Central memory CD8-positive, alpha-beta T cell (primary cell): ENCODE results near the gene SIGLEC8.
"Not testable (repeated sequence)": the region's sequence is repeated elsewhere in the genome, so short reads cannot be mapped to it uniquely, and the experiment has no call there.

Source experiments
- ATAC-seq: fragments of 150-1000 bp; cut with Tn5 transposase; replicated peaks from 2 replicates; pipeline ENCODE4 v1.10.0; 2022; ENCODE audit warnings: mild to moderate bottlenecking, moderate FRiP score, moderate number of reproducible peaks; ENCODE audit not compliant: poor library complexity, severe bottlenecking; ENCODE audit errors: extremely low read depth
- DNase-seq, 2 donors: peaks; one replicate each; pipeline ENCODE4 v3.0.0; 2021; ENCODE audit warnings: low spot score in 2 of 2
- H3K27ac Mint-ChIP-seq: one replicate; pipeline ENCODE4 v1.8.0; 2022; ENCODE audit warnings: low read depth, mild to moderate bottlenecking, moderate library complexity, mixed read lengths
- H3K27me3 Mint-ChIP-seq: one replicate; pipeline ENCODE4 v1.8.0; 2022; ENCODE audit warnings: mixed read lengths
- H3K36me3 Mint-ChIP-seq: one replicate; pipeline ENCODE4 v1.8.0; 2022; ENCODE audit warnings: mild to moderate bottlenecking, moderate library complexity, mixed read lengths; ENCODE audit not compliant: insufficient read depth
- H3K4me1 Mint-ChIP-seq: one replicate; pipeline ENCODE4 v1.8.0; 2022; ENCODE audit warnings: mixed read lengths
- H3K4me3 Mint-ChIP-seq: one replicate; pipeline ENCODE4 v1.8.0; 2022; ENCODE audit warnings: mild to moderate bottlenecking, moderate library complexity, mixed read lengths
- H3K9me3 Mint-ChIP-seq: one replicate; pipeline ENCODE4 v1.8.0; 2022; ENCODE audit warnings: mixed read lengths

The SIGLEC8 gene

GRCh38 chr19:51427201-51427600, 31.1 kb downstream of the SIGLEC8 start:
- Mint-ChIP-seq H3K27me3 (peaks cover 34% of the 10 kb centered on the region), H3K4me3 (no peak overlapping the region), H3K9me3 (no peaks in the 10 kb centered on the region), H3K36me3 (no peaks in the 10 kb centered on the region), H3K27ac (no peak overlapping the region), H3K4me1 (no peaks in the 10 kb centered on the region)
- ATAC-seq: no peak
- no peak for DNase-seq

DNA sequence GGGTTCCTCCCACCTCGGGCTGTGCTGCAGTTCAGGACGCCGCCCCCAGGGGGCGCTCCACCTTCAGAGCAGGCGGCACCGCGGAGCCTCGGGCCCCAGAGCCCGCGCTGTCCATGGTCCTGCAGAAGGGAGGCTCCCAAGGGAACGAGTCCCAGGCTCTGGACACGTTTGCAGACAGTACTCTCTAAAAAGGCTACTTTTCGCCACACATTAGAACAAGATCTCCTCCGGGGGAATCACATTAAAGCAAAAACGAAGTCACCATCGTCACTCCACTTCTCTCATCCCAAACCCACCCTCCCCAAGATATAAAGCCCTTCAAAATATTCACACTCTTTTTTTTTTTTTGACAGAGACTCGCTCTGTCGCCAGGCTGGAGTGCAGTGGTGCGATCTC, 36.2 kb downstream of the SIGLEC8 start:
- DNase-seq (peak; percentile 68 to 87), ATAC-seq (peak; percentile 50)
- peaks cover 5% of the 10 kb centered on the region for H3K36me3 Mint-ChIP-seq
- H3K9me3 Mint-ChIP-seq: no peaks in the 10 kb centered on the region
- peak overlapping the region; percentile 51 for H3K27ac Mint-ChIP-seq
- peaks cover 54% of the 10 kb centered on the region for H3K27me3 Mint-ChIP-seq
- H3K4me3 Mint-ChIP-seq: no peak overlapping the region
- H3K4me1 Mint-ChIP-seq: peaks cover 4% of the 10 kb centered on the region

- no peak overlapping the region for H3K4me3 Mint-ChIP-seq
- peaks cover 5% of the 10 kb centered on the region for H3K36me3 Mint-ChIP-seq
- peaks cover 53% of the 10 kb centered on the region for H3K27me3 Mint-ChIP-seq
- peak overlapping the region; percentile 51 for H3K27ac Mint-ChIP-seq
- ATAC-seq (no peak), DNase-seq (no peak)
- no peaks in the 10 kb centered on the region for H3K9me3 Mint-ChIP-seq
- peaks cover 6% of the 10 kb centered on the region for H3K4me1 Mint-ChIP-seq
Measured at GRCh38 chr19:51421229-51422052, 36.8 kb downstream of the SIGLEC8 start.

GRCh38 chr19:51420511-51420910, 37.7 kb downstream of the SIGLEC8 start:
- H3K4me3 Mint-ChIP-seq, H3K9me3 Mint-ChIP-seq, ATAC-seq, H3K27ac Mint-ChIP-seq, H3K4me1 Mint-ChIP-seq, H3K36me3 Mint-ChIP-seq, DNase-seq: not testable (repeated sequence)
- H3K27me3 Mint-ChIP-seq: peaks cover 44% of the 10 kb centered on the region

DNA sequence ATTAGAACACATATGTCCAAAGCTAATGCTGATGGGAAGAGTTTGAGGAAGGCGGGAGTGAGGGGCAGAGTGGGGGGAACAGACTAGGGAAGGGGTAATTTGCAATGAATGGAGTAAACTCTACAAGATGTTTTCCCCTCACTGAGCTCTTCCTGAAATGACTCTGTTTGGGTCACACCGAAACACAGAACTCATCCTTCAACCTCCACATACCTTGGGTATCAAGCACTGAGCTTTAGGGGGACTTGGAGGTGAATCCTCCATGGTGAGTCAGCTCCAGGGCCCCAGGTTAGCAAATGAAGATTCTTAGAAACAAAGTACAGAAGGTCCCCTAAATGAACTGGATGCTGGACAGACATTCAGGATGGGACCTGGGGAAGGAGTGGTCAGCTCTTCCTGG, 39.5 kb downstream of the SIGLEC8 start:
- peaks cover 40% of the 10 kb centered on the region for H3K27me3 Mint-ChIP-seq
- no peaks in the 10 kb centered on the region for H3K9me3 Mint-ChIP-seq
- no peak overlapping the region for H3K4me3 Mint-ChIP-seq
- ATAC-seq: no peak
- H3K36me3 Mint-ChIP-seq: peaks cover 5% of the 10 kb centered on the region
- no peak for DNase-seq
- no peak overlapping the region for H3K27ac Mint-ChIP-seq
- peaks cover 6% of the 10 kb centered on the region for H3K4me1 Mint-ChIP-seq

GRCh38 chr19:51417810-51418157, 40.5 kb downstream of the SIGLEC8 start:
- H3K9me3 Mint-ChIP-seq: no peaks in the 10 kb centered on the region
- ATAC-seq: no peak
- DNase-seq: no peak
- H3K27ac Mint-ChIP-seq: no peak overlapping the region
- peaks cover 30% of the 10 kb centered on the region for H3K27me3 Mint-ChIP-seq
- H3K36me3 Mint-ChIP-seq: peaks cover 7% of the 10 kb centered on the region
- peaks cover 6% of the 10 kb centered on the region for H3K4me1 Mint-ChIP-seq
- H3K4me3 Mint-ChIP-seq: no peak overlapping the region

DNA sequence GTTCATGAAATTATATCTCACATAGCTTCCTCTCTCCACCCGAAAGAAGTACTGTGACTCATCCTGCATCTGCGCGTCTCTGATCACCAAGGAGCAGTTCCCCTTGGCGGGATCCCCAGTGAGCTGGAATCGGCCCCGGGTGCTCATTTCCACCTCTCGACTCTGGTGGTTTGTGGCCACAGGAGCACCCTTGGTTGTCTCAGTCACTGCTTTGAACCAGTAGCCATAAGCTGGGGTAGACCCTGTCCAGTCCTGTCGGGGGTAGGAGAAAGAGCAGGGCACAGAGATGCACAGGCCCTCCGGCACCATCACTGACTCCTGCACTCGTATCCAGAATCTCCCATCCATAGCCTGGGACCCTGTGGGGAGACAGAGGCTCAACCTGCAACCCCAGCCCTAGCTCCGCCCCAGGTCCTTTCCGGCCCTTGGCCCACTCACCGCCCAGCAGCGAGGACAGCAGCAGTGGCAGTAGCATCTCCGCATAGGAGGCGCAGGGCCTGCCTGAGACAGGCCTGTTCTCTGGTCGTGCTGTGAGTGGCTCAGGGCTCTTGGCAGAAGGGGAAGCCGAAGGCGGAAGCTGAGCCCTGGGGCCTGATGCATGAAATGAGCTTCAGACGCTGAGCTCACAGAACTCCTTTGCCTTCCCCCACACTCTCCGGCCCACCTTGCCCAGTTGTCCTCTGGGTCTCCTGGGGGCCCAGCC, 41.0 kb downstream of the SIGLEC8 start, which contains the start of gene SIGLEC10:
Gene SIGLEC10, minus strand, starts transcription at position 536 of the 703 bp plus-strand sequence. Its CDS starts 61 bp downstream, at position 475.
- Mint-ChIP-seq H3K4me1 (peaks cover 6% of the 10 kb centered on the region), H3K9me3 (no peaks in the 10 kb centered on the region), H3K27me3 (peaks cover 28% of the 10 kb centered on the region), H3K36me3 (peaks cover 7% of the 10 kb centered on the region), H3K4me3 (peak within 1 kb of the TSS; percentile 59), H3K27ac (peak within 1 kb of the TSS; percentile 61)
- DNase-seq (no peak), ATAC-seq (peak; percentile 73)

GRCh38 chr19:51416422-51416821, 41.8 kb downstream of the SIGLEC8 start:
- H3K4me1 Mint-ChIP-seq, ATAC-seq, H3K36me3 Mint-ChIP-seq, H3K27ac Mint-ChIP-seq, DNase-seq, H3K9me3 Mint-ChIP-seq, H3K4me3 Mint-ChIP-seq: not testable (repeated sequence)
- H3K27me3 Mint-ChIP-seq: peaks cover 28% of the 10 kb centered on the region

GRCh38 chr19:51415187-51415586, 43.1 kb downstream of the SIGLEC8 start:
- Mint-ChIP-seq H3K27me3 (peaks cover 27% of the 10 kb centered on the region), H3K4me1 (peaks cover 6% of the 10 kb centered on the region), H3K9me3 (no peaks in the 10 kb centered on the region), H3K4me3 (no peak overlapping the region), H3K36me3 (peaks cover 1% of the 10 kb centered on the region), H3K27ac (no peak overlapping the region)
- DNase-seq (no peak), ATAC-seq (no peak)

GRCh38 chr19:51410950-51411748, 47.1 kb downstream of the SIGLEC8 start:
- ATAC-seq (no peak), DNase-seq (no peak)
- no peaks in the 10 kb centered on the region for H3K9me3 Mint-ChIP-seq
- H3K4me1 Mint-ChIP-seq: peaks cover 6% of the 10 kb centered on the region
- H3K27ac Mint-ChIP-seq: no peak overlapping the region
- no peak overlapping the region for H3K4me3 Mint-ChIP-seq
- H3K36me3 Mint-ChIP-seq: peaks cover 1% of the 10 kb centered on the region
- H3K27me3 Mint-ChIP-seq: no peaks in the 10 kb centered on the region

DNA sequence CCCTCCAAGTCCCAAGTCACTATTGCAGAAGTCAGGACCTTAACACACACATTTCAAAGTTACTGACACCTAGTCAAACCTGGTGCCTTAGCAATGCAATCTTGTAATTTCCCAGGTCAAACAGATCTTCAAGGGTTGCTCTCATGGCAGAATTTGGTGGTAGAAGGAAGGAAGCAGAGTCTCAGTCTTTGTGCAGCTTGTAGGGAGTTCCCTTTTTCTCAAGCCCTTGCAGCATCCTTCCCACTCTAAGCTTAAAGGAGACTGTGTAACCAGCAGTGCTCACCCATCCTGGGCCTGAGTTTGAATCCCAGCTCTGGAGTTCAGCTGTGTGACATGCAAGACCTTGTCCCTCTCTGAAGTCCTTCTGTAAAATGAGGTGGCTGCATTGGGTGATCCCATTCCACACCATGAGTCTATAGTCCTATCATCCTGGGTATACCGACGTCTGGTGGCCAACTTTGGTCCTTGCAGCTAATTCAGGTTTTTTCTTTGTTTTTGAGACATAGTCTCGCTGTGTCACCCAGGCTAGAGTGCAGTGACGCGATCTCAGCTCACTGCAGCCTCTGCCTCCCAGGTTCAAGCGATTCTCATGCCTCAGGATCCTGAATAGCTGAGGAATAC, 50.6 kb downstream of the SIGLEC8 start:
- H3K27ac Mint-ChIP-seq: no peak overlapping the region
- no peaks in the 10 kb centered on the region for H3K27me3 Mint-ChIP-seq
- no peaks in the 10 kb centered on the region for H3K9me3 Mint-ChIP-seq
- no peaks in the 10 kb centered on the region for H3K36me3 Mint-ChIP-seq
- H3K4me1 Mint-ChIP-seq: peaks cover 6% of the 10 kb centered on the region
- DNase-seq (peak in 1 of 2 donors; percentile 33), ATAC-seq (peak; percentile 68)
- no peak overlapping the region for H3K4me3 Mint-ChIP-seq

- Mint-ChIP-seq H3K27me3 (no peaks in the 10 kb centered on the region), H3K36me3 (no peaks in the 10 kb centered on the region), H3K4me1 (peaks cover 7% of the 10 kb centered on the region), H3K9me3 (peaks cover 8% of the 10 kb centered on the region), H3K4me3 (no peak overlapping the region), H3K27ac (no peak overlapping the region)
- ATAC-seq: no peak
- no peak for DNase-seq
Measured at GRCh38 chr19:51402117-51402516, 56.1 kb downstream of the SIGLEC8 start.
